Suprapubic skin (tissue), 4 donors: ENCODE measurements around the gene OR10A3. TPM values are rescaled to one million over a fixed set of nuclear protein-coding genes. Genes with fewer than 3 reads are reported as not detected.

Experiments
- DNase-seq, 2 donors: peaks; one replicate each; pipeline ENCODE4 v3.0.0-alpha.2; 2019; ENCODE audit warnings: low spot score in 2 of 2
- H3K27ac ChIP-seq: fragments of 200-600 bp; sonication (generic); one replicate; pipeline ENCODE4 v1.5.1; 2019
- H3K27me3 ChIP-seq: fragments of 200-600 bp; sonication (generic); one replicate; pipeline ENCODE4 v1.5.1; 2019
- H3K36me3 ChIP-seq: fragments of 200-600 bp; sonication (generic); one replicate; pipeline ENCODE4 v1.5.1; 2019
- H3K4me1 ChIP-seq: fragments of 200-600 bp; sonication (generic); one replicate; pipeline ENCODE4 v1.5.1; 2019
- H3K4me3 ChIP-seq: fragments of 200-600 bp; sonication (generic); one replicate; pipeline ENCODE4 v1.5.1; 2019; ENCODE audit warnings: mild to moderate bottlenecking
- H3K9me3 ChIP-seq: fragments of 200-600 bp; sonication (generic); one replicate; pipeline ENCODE4 v1.5.1; 2019
- EP300 ChIP-seq: sonication (generic); formaldehyde crosslinking; IDR thresholded peaks from one replicate; pipeline ENCODE4 v1.6.1; 2017; ENCODE audit warnings: antibody characterized with exemption
- POLR2A ChIP-seq, 2 donors: fragments of 450-650 bp; IDR thresholded peaks; one replicate each; pipeline ENCODE4 v1.6.1; 2017; ENCODE audit warnings: antibody characterized with exemption in 2 of 2, mild to moderate bottlenecking in 2 of 2, moderate library complexity in 2 of 2
- POLR2AphosphoS5 ChIP-seq, 3 donors: sonication (generic); formaldehyde crosslinking; IDR thresholded peaks; one replicate each; pipeline ENCODE4 v1.6.1; 2017; ENCODE audit warnings: antibody characterized with exemption in 3 of 3
- WGBS: methylation state at CpG from one replicate; pipeline ENCODE4 v1.1.5; 2018; 5-methylcytosine and 5-hydroxymethylcytosine counted together
- total RNA-seq, 4 donors: library from RNA; depleted of rRNA; stranded (reverse); fragments of >200 nt; gene quantifications; one replicate each; pipeline ENCODE4 v1.1.0, GENCODE V29; 2016
- TF ChIP-seq, protein P1 (sequence below), 2 donors: fragments of 200-600 bp in 1 of 2; fragments of 450-650 bp in 1 of 2; sonication (generic) in 1 of 2; IDR thresholded peaks; one replicate each; pipeline ENCODE4 v1.5.1; 2016 to 2019; ENCODE audit warnings: antibody characterized with exemption in 2 of 2, mild to moderate bottlenecking in 1 of 2, moderate library complexity in 1 of 2

Gene OR10A3
- total RNA-seq, 4 donors from 2014 or later, result not detected

DNA sequence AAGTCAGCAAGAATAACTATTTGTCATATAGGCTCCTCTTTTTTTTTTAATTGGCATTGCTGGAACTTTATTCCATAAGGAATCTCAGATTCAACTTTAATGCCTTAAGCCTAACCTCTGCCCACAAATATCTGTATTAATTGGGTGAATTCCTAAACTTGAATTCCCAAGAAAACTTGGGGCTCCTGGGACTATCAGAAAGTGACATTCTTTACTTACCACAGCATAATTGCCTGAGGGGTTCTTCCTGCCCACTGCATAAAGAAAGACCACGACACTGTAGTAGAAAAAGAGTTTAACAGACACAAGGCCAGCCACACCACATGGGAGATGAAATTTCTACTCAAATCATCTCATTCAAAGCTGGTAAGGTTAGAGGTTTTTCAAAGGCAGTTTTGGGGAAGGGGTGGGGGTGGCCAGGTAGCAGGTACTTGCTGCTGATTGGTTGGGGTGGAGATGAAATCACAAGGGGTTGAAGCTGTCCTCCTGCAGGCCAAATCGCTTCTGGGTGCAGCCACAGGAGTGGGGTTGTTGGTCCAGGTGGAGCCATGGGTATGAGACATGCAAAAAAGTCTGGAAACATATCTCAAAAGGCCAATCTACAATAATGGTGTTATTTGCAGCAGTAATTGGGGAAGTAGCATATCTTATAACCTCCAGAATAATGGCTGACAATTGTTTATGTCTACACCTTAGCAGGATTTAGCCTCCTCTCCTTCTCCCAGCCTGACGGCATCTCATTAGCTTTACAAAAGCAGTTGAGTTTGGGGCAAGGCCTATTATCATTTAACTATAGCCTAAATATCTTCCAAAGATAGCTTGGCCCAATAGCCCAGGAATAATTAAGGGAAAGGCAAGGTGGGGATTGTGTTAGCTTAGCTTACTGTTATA is 28.5 kb upstream of the OR10A3 start:
- Histone ChIP-seq H3K27ac (no peak overlapping the region), H3K9me3 (no peaks in the 10 kb centered on the region), H3K27me3 (no peaks in the 10 kb centered on the region), H3K4me1 (no peaks in the 10 kb centered on the region), H3K36me3 (no peaks in the 10 kb centered on the region), H3K4me3 (no peak overlapping the region)
- 74% methylated on average over 3 of the region's 3 CpGs for WGBS
- no peak for DNase-seq
- TF ChIP-seq POLR2A (IDR thresholded peaks at IDR 0.05) (no peak), POLR2AphosphoS5 (IDR thresholded peaks at IDR 0.05) (no peak), EP300 (no peak)
- TF ChIP-seq, protein P1, sequence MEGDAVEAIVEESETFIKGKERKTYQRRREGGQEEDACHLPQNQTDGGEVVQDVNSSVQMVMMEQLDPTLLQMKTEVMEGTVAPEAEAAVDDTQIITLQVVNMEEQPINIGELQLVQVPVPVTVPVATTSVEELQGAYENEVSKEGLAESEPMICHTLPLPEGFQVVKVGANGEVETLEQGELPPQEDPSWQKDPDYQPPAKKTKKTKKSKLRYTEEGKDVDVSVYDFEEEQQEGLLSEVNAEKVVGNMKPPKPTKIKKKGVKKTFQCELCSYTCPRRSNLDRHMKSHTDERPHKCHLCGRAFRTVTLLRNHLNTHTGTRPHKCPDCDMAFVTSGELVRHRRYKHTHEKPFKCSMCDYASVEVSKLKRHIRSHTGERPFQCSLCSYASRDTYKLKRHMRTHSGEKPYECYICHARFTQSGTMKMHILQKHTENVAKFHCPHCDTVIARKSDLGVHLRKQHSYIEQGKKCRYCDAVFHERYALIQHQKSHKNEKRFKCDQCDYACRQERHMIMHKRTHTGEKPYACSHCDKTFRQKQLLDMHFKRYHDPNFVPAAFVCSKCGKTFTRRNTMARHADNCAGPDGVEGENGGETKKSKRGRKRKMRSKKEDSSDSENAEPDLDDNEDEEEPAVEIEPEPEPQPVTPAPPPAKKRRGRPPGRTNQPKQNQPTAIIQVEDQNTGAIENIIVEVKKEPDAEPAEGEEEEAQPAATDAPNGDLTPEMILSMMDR (IDR thresholded peaks at IDR 0.05), result no peak

DNA sequence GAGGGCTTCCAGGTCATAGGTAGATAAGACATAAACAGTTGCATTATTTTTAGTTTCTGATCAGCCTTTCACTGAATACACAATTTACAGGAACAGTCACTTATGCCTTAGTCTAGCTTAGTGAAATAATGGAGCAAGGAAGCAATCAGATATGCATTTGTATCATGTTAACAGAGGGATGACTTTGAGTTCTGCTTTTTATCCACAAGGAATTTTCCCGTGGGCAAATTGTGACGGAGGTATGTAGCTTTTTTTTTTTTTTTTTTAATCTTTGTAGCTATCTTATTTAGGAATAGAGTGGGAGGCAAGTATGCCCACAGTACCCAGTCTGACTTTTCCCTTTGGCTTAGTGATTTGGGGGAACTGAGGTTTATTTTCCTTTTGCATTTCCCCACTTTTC is 27.2 kb upstream of the OR10A3 start:
- Histone ChIP-seq H3K27me3 (no peaks in the 10 kb centered on the region), H3K36me3 (no peaks in the 10 kb centered on the region), H3K4me1 (no peaks in the 10 kb centered on the region), H3K9me3 (no peaks in the 10 kb centered on the region), H3K27ac (no peak overlapping the region), H3K4me3 (no peak overlapping the region)
- WGBS, result 31% methylated on average over 2 of the region's 2 CpGs
- no peak for TF ChIP-seq POLR2A (IDR thresholded peaks at IDR 0.05)
- TF ChIP-seq, protein P1 (IDR thresholded peaks at IDR 0.05), result no peak
- TF ChIP-seq EP300, result no peak
- TF ChIP-seq POLR2AphosphoS5 (IDR thresholded peaks at IDR 0.05), result no peak
- DNase-seq, result no peak

DNA sequence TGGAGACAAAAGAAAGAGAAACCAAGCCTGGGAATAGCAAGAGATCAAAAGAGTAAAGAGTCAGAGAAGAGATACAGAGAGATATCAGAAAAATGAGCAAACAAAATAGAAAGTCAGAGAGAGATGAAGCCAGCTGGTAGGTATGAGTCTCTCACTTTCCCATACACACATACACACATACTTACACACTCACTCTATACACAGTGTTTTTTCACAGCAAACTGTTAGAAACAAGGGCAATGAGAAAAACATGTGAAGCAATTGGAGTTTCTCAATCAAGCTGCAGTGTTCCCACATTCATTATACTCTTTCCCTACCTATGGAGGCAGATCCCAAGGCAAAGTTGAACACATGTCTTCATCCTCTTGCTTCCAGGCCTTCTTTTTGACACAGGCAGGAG is 26.3 kb upstream of the OR10A3 start:
- H3K27ac ChIP-seq, result no peak overlapping the region
- no peaks in the 10 kb centered on the region for H3K27me3 ChIP-seq
- H3K9me3 ChIP-seq, result no peaks in the 10 kb centered on the region
- no peak for DNase-seq
- no peaks in the 10 kb centered on the region for H3K36me3 ChIP-seq
- TF ChIP-seq, protein P1 (IDR thresholded peaks at IDR 0.05), result no peak
- no peak for TF ChIP-seq EP300
- TF ChIP-seq POLR2AphosphoS5 (IDR thresholded peaks at IDR 0.05), result no peak
- no peak for TF ChIP-seq POLR2A (IDR thresholded peaks at IDR 0.05)
- no peak overlapping the region for H3K4me3 ChIP-seq
- H3K4me1 ChIP-seq, result no peaks in the 10 kb centered on the region

- Histone ChIP-seq H3K27me3 (no peaks in the 10 kb centered on the region), H3K9me3 (no peaks in the 10 kb centered on the region), H3K36me3 (no peaks in the 10 kb centered on the region), H3K4me3 (no peak overlapping the region), H3K4me1 (no peaks in the 10 kb centered on the region), H3K27ac (no peak overlapping the region)
- no peak for TF ChIP-seq POLR2A (IDR thresholded peaks at IDR 0.05)
- no peak for TF ChIP-seq POLR2AphosphoS5 (IDR thresholded peaks at IDR 0.05)
- no peak for TF ChIP-seq EP300
- TF ChIP-seq, protein P1 (IDR thresholded peaks at IDR 0.05), result no peak
- DNase-seq, result no peak
- WGBS, result 75% methylated on average over 1 of the region's 1 CpG
Observed at GRCh38 chr11:7967097-7967496, 25.6 kb upstream of the OR10A3 start.

GRCh38 chr11:7965386-7965785 is 23.9 kb upstream of the OR10A3 start, which contains the start of gene NLRP10:
Gene NLRP10 (minus strand): TSS chr11:7965447. CDS start chr11:7963495, 1,952 bp downstream.
- Histone ChIP-seq H3K4me1 (no peaks in the 10 kb centered on the region), H3K27ac (no peak within 1 kb of the TSS), H3K9me3 (no peaks in the 10 kb centered on the region), H3K4me3 (no peak within 1 kb of the TSS), H3K27me3 (no peaks in the 10 kb centered on the region), H3K36me3 (no peaks in the 10 kb centered on the region)
- TF ChIP-seq, protein P1 (IDR thresholded peaks at IDR 0.05), result no peak
- no peak for TF ChIP-seq POLR2A (IDR thresholded peaks at IDR 0.05)
- TF ChIP-seq POLR2AphosphoS5 (IDR thresholded peaks at IDR 0.05), result no peak
- no peak for TF ChIP-seq EP300
- no peak for DNase-seq
- WGBS, result 93% methylated on average over 1 of the region's 1 CpG
